DMS79 treated with DMSO at 0.1 percent for 48 hours (cell line): ENCODE data around the gene TNPO3.
A peak's percentile ranks its signal among the peaks of the same experiment; 100 is the strongest.

Experiments
- DNase-seq: peaks from one replicate; lab custom pipeline; 2025; lab: John Stamatoyannopoulos, UW

TNPO3 gene

GRCh38 chr7:128906766-128907559 lies 147.9 kb downstream of the TNPO3 start:
- DNase-seq = no peak

DNA sequence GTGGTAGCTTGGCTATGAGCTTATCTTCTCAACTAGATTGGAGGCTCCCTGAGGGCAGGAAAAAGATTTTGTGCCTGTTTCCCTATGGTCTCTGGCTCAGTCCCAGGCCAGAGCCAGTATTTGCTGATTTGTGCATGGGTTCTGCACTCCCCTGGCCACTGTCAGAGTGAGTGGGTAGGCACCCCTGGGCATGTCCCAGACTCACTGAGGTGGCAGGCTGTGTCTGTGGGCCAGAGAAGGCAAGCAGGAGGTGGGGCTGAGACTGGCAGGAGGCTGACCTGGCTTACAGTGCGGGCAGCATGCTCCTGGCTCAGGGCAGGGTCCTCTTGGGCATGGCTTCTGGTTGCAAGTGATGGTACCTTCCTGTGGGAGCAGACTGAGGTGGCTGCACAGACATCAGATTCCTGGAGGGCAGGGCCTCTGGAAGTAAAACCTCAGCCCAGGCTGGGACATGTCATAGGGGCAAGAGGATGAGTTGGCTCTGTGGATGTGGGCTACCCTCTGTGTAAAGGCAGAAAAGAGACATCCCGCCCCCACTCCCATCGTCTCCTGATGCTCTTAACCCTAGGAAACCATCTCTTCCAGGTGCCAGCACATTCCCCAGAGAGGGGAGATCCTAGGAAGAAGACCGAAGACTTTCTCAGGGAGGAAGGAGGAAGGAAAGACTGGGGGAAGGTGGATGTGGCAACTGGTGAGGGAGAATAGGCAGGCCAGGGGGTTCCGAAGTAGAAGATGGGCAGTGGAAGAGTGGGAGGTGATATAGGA lies 148.7 kb downstream of the TNPO3 start:
- DNase-seq = no peak

DNA sequence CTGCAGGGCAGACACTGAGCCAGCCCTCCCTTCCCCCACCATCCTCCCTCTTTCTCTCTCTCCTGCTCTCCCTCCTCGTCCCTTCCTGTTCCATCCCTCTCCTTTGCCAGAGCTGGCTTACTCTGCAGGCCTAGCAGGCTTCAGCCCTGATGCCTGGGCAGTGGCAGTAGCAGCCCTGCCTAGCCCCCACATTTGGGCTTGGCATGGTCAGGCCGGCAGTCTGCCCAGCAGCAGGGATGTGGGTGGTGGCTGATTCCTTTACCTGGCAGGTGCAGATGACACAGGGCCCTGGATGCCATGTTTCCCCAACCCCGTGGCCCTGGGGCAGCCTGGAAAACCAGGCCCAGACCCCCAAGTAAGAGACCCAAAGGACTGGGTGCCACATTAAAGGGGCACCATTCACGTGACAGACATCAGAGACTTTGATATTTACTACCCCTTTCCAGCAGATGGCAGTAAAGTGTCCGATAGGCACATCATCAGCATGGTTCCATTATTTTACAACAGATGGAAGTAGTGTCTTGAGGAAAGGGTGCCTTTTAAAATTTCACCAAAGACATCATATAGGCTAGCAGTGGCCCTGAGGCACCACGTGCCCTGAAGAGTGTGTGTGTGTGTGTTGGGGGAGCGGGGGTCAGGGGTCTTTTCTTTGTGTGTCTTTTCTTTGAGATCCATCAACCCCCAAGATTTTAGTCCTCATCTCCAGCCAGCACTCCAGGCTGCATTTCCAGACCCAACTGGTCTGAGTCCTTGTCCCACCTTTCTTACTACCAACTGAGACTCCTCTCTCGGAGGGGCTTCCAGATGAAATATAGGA lies 150.3 kb downstream of the TNPO3 start:
- peak; percentile 46 for DNase-seq
